Activated CD4-positive, alpha-beta T cell treated with anti-CD3 and anti-CD28 coated beads for 4 hours (primary cell): ENCODE results near the gene OR3A2.
"Not testable (repeated sequence)": the region's sequence is repeated elsewhere in the genome, so short reads cannot be mapped to it uniquely, and the experiment has no call there.

Experiments used
- DNase-seq, 2 donors: peaks; one replicate each; pipeline ENCODE4 v3.0.0-alpha.2; 2020

The OR3A2 gene

DNA sequence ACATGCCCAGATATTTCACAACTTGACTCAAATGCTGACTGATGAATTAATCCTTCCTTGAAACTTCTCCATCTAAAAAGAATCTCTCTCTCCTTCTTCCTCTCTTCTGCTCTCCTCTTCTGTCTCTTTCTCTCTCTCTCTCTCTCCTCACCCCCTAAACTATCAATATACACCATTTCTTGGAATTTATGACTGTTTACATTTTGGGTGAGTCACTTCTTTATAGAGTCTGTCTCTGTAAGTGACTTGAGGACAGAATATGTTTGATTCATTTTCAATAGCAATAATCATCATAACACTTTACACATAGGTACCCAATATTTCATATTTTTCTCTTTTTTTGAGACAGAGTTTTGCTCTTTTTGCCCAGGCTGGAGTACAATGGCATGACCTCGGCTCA, 103.2 kb downstream of the OR3A2 start:
- no peak for DNase-seq

DNA sequence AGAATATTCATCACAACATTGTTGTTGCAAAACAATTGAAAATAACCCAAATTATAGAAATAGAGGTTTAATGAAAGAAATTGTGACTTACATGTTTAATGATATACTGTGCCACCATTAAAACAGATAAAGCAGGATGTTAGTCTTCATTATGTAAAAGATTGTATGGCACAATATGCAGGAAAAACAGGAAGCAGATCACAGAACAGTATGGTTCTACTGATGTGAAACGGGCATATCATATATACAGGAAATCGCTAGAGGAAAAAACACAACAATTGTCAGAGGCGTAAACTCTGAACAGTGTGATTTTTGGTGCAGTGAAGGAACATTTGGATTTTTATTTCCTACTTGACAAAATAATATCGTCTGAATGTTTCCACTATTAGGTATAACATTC, 110.0 kb downstream of the OR3A2 start:
- no peak for DNase-seq

DNA sequence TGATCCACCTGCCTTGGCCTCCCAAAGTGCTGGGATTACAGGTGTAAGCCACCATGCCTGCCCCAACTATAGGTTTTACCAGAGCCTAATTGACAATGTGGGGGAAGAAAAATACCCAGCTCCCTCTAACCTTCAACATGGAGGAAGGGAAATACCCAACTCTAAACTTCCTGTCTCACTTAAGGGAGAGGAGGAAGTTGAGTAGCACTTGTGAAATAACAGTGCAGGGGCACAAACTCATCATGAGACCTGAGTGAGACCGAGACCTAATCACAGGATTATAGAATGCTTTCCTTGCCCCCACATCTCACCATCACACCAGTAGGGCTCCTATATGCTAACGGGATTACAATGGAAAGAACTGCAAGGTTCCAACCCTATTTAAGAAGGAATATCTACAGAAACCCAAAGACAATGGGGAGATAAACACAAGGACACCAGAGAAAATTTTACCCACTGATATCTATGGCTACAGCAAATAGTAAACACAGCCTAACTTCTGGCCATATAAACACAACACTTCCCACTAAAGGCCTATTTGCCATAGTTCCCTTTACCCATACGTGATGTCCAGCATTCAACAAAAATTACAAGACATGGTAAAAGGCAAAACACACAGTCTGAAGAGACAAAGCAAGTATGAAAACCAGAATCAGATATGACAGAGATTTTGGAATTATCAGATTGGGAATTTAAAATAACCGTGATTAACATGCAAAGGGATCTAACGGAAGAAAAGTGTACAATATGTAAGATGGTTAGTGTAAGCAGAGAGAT, 114.8 kb downstream of the OR3A2 start:
- DNase-seq = no peak

DNA sequence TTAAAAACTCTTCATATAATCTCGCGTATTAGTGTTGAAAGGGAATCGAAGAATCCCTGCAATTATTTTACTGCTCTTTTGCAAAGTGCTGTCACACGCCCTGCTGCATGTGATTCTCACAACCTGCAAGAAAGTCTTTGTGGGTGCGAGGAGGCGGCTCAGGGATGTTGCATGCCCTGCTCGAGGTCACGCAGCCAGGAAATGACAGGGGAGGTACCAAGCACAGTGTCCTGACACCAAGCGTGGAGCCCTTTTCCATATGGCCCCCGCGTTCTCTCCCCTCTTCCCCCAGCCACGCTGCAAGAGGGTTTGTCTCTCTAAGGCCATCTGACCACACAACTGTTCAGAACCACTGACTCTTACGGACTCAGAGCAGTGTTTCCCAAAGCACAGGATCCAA, 125.5 kb downstream of the OR3A2 start:
- no peak for DNase-seq

DNA sequence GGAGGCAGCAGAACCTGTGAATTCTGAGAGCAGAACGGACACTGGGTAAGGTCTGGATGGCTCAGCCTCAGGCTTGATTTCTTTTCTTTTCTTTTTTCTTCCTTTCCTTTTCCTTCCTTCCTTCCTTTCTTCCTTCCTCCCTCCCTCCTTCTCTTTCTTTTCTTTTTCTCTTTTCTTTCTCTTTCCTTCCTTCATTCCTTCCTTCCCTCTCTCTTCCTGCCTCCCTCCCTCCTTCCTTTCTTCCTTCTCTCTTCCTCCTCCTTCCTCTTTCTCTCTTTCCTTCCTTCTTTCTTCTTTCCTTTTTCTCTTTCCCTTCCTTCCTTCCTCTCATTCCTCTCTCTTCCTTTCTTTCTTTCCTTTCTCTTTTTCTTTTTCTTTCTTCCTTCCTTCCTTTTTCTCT, 125.9 kb downstream of the OR3A2 start:
- no peak for DNase-seq

DNA sequence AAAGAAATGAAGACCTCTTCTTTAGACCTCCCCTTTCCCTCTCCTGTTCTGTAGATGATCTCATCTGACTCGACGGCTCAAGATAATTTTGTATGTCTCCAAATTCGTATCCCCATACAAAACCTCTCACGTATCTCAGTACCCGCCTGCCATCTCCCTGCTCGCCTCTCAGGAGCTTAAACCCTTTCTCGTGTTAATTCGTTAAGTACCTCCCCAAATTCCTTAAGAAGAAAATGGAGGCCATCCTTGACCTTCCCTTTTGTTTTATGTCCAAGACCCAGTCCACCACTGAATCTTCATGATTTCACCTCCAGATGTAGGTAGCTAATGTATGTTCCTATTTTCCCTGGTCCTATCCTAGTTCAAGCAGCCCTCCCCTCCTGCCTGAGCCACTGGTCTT, 129.5 kb downstream of the OR3A2 start:
- DNase-seq = no peak

DNA sequence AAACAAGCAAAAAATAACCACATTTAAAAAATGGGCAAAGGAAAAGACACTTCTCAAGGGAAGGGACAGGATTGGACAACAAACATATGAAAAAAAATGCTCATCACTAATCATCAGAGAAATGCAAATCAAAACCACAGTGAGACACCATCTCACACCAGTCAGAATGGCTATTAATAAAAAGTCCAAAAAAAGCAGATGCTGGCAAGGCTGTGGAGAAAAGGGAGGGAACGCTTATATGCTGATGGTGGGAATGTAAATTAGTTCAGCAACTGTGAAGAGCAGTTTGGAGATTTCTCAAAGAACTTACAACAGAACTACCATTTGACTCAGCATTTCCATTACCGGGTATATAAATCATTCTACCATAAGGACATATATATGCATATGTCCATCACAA, 137.1 kb downstream of the OR3A2 start:
- not testable (repeated sequence) for DNase-seq

DNA sequence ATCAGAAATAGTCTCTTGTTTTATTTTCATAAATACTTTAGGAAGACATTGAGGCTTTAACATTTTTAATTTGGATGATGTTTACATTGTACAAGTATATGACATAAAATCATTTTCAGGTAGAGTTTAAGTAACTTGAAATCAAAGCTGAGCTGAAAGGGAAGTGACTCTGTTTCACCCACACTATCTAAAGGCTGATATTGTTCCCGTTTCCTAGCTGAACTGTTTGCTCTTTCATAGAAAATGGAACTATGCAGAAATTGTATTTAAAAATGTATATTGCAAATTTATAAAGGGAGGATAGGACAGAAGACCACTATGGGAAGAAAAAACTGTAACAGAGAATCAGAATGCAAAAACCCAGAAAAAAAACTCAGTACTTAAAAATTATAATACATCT, 141.3 kb downstream of the OR3A2 start:
- not testable (repeated sequence) for DNase-seq

DNA sequence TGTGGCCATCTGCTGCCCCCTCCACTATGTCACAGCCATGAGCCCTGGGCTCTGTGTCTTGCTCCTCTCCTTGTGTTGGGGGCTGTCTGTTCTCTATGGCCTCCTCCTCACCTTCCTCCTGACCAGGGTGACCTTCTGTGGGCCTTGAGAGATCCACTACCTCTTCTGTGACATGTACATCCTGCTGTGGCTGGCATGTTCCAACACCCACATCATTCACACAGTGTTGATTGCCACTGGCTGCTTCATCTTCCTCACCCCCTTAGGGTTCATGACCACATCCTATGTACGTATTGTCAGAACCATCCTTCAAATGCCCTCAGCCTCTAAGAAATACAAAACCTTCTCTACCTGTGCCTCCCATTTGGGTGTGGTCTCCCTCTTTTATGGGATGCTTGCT, 145.1 kb downstream of the OR3A2 start:
- DNase-seq = not testable (repeated sequence)

DNA sequence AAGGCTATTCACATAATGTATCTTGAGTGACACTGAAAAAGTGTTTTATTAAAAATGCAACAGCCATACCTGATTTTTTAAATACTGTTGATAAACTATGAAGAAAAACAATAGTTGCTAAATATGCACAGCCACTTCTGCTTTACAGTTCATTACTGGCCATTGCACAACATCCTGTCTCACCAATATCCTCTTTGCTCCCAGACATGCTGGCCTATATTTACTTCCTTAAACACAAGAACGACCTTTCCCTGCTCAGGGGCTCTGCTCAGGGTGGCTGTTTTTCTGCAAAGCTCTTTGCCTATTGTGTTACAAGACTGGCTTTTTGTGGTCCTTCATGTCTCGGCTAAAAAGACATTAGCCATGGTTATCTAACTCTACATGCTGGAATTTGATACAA, 147.4 kb downstream of the OR3A2 start:
- not testable (repeated sequence) for DNase-seq

DNA sequence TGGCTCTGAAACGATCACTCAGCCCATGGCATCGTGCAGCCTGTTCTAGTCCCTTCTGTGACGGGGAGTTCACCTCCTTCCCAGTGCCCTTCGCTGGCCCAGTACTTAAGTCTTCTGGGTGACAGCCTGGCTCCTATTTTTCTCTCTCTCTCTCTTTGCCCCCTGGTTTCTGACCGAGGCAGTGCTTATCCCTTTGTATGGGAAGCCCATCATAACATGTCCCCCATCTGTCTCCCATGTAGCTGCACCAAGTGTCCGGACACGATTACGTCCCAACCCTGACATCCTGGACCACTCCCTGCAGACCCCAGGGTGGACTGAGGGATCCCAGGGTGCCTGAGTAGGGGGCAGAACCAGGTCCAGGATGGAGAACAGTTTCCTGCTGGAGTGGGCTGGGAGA, 153.8 kb downstream of the OR3A2 start:
- DNase-seq = not testable (repeated sequence)
